GM18508 (cell line): ENCODE results near the gene GRIK4.

ENCODE experiments used
- ATAC-seq: cut with Tn5 transposase; IDR thresholded peaks from one replicate; pipeline ENCODE4 v1.9.1; 2021; ENCODE audit warnings: moderate number of reproducible peaks; ENCODE audit not compliant: insufficient read depth, unreplicated experiment

Gene GRIK4

DNA sequence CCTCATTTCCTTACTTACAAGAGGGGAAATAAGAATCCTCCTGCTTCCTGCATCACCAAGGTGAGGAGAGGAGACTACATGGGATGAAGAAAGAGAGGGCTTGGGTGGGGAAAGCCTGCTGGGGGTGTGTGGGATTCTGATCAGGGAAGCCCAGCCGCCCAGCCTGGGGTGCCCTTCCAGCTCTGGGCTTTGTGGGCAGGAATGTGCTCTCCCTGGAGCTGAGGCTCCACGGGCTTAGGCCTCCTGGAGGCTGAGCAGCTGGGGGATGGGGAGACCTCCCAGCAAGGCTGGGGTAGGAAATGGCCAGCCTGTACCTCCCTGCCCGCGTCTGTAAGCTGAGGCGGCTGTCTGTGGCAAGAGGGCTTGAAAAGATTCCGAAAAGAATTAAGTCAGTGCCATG lies 206.1 kb downstream of the GRIK4 start:
- no peak for ATAC-seq

DNA sequence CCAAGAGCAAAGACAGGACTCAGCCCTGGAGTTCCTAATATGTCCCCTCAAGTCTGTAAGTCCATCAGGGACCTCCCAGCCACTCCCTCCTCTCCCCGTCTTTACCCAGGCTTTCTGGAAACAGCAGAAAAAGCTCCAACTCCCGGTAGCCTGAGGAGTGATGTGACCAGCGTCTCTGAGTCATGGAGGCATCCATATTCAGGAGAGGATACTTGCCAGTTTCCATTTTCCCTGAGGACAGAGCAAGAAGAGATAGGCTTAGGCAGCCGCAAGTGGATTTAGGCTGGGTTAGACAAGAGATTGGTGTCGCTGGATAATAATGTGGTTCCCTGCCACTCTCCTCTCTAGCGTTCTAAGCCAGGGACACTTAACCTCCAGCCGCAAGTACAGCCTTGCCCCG lies 206.6 kb downstream of the GRIK4 start:
- no peak for ATAC-seq

DNA sequence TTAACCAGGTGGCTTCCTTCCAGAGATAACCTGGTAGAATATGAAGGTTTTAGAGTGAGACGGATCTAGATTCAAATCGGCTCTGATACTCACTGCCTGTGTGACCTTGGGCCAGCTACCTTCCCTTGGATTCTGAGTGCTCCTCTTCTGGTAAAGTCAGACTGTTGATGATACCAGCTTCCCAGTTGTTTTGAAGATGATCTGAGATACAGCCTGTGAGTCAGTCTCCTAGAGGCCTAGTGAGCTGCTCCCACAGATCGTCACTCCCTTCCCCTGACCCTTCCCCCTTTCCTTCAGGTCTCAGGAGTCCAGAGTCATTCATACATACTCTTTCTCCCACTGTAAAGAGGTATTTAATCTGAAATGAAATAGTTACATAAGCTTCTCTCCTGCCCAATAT lies 207.8 kb downstream of the GRIK4 start:
- ATAC-seq, result no peak

DNA sequence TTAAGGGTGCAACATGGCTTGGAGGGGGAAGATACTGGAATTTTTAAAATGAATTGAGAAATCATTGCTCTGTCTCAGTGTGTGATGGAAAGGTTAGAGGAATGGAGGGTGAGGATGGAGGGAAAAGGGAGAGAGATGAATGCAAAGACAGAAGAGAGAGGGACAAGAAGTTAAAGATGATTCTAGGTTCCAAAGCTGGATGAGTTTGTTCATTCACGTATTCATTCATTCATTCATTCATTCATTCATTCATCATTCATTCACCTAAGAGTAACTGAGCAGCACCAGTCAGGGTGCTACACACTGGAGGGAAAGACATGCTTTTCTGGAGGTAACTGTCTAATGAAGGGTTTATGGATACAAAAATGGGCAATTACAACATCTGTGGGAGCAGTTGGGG lies 209.2 kb downstream of the GRIK4 start:
- ATAC-seq, result no peak

DNA sequence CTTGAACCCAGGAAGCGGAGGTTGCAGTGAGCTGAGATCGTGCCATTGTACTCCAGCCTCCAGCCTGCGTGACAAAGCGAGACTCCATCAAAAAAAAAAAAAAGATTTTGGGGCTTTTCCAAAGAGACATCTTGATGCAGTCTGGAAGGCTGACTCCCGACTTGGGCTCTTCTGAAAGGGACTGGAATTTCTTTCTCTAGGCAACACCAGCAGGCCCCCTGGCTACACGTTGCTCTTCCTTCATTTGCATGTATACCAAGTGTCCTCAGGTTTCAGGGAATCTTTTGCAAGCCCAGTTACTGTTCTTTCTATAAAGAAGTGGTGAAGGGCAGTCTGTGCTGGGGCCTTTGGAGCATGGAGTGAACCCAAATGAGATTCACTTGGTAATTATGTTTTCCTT lies 211.0 kb downstream of the GRIK4 start:
- ATAC-seq, result no peak

DNA sequence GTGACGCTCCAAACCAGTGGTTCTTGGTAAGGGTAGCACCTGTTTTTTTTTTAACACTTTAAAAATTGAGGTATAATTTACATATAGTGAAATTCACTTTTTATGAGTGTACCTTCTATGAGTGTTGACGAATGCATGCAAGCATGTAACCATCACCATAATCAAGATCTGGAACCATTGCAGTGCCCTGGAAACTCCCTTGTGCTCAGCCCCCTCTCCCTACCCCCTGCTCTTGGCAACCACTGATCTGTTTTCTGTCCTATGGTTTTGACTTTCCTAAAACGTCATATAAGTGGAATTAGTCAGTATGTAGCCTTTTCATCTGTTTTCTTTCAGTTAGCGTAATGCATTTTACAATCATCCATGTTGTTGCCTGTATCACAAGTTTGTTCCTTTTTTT lies 212.2 kb downstream of the GRIK4 start:
- ATAC-seq, result no peak

DNA sequence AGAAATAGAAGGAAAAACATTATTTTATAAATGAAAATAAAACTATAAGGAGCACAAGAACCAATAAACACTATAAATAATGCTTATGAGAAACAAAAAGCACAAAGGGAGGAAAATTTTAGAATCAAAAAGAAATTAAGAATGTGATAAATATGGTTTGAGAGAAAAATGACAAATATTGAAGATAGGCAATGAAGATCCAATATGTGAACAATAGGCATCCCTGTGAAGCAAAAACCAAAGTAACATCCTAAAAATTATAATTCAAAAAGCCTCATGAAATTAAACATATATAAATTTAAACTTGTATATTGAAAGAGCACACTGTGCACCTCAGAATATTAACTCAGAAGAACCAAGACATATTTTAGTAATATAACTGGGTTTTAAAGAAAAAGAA lies 216.2 kb downstream of the GRIK4 start:
- no peak for ATAC-seq

DNA sequence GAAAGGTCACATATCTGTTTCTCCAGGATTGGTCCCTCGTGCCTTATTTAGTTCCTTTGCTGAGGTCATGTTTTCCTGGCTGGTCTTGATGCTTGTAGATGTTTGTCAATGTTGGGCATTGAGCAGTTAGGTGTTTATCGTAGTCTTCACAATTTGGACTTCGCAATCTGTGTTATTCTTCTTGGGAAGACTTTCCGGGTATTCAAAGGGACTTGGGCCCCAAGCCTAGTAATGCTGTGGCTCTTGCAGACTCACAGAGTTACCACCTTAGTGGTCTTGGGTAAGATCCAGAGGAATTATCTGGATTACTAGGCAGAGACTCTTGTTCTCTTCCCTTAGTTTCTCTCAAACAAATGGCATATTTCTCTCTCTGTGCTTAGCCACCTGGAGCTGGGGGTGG lies 223.5 kb downstream of the GRIK4 start:
- no peak for ATAC-seq

DNA sequence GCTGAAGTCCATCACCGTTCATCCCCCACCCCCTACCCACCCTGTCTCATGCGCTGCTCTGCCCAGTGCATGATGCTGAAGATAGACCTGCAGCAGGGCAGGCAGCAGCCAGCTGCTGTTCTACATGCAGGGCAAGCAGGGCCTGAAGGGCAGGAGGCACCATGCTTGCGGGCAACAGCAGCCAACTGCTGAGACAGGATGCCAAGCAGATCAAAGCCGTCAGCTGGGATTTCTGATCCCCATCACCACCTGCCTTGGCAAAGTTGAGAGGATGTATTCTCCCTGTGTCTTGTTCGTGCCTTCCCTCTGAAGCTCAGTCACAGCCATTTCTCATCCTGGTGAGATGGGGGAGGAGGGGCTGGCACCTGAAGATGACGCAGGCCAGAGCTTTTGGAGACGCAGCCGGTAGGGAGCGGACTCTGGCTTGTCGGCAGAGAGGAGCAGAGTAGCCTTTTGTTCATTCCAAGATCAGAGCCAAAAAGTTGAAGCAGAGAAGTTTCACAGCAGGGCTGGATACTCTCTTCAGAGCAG lies 227.0 kb downstream of the GRIK4 start:
- no peak for ATAC-seq

DNA sequence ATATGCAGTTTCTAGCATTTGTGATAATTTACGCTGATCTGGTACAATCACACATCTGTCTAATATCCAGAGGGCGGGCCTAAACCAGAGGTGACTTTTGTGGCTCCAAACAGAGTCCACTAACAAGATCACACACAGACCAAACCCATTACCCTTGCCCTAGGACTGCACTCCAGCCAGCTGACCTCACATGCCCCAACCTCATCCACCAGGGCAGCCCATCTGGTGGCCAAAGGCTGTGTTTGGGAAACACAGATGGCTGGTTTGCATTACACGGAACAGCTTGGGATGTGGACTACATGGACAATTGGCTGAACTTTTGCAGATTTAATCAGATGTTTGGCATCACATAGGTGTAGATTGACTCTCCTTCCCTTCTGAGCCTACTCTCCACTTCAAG lies 228.2 kb downstream of the GRIK4 start:
- ATAC-seq, result no peak

DNA sequence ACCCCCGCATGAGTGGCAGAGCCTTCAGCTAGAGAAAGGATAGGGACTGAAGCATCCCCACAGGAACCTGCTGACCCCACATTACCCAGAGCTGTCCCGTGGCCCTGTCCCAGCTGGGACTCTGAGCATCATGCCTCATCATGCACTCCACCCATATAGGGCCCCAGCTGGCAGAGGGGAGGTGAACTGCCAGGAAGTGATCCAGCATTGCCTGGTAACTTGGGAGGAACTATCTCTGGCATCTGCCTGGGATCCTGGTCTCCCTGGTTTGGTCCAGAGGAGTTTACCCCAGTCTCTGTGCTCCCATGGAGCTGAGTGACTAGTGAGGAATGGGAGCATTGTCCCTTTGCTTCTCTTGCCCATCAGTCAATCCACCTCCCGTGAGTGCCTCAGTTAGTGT lies 228.8 kb downstream of the GRIK4 start:
- no peak for ATAC-seq

DNA sequence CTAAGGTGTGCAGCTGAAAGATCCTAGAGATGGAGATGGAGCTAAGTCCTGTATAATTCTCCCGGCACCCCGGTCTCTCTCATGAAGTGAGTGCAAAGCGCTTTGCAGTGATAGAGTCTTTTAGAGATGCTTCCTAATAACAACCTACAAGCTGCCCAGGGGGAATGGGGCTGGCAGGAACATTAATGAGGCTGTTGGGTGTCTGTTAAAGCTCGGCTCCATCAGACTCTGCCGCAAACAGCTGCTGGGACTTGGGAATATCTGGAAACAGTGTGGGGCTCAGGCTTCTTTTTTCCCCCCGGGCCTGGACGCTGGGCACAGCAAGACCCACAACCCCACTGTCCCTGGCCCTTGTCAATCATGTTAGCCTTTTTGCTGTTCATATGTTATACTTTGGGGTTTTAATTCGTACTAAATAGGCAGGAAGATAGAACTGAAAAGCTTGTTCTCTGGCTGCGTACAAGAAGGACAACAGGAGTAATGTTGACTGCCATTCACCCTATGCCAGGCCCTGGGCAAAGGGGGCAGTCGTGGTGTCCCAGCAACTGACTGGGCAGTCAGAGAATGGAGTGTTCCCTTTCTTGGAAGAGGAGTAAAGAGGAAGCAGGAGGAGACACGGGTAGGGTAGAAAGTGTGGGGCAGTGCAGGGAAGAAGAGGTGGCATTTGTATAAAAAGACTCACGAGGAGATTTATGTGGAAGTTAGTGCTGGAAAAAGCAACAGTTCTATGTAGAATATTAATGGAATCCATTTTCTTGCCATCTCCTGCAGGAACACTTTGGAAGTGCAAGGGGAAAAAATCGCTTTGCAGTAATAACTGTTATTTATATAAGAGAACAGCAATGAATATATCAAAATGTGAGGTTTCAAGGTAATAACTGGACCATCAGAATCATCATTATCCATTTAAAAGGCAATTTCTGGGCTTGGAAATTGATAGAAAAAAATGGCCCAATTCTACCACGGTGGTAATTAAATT lies 232.8 kb downstream of the GRIK4 start:
- ATAC-seq, result no peak

DNA sequence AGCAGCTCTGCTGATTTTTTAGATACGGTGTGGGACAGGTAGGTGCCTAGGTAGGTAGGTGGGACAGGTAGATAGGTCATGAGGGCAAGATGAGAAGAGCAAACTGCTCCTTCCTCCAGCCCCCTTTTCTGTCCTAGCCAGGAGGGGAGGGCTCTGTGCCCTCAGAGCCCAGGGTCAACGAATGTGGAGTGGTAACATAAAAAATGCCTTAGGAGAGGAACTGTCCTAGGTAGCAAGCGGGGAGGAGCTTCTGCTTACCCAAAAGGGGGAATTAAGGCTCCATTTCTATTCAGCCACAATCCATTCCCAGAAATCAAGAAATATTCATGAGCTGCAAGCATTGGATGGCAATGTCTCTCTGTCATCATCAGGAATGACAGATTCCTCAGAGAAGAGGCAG lies 234.8 kb downstream of the GRIK4 start:
- ATAC-seq, result no peak

DNA sequence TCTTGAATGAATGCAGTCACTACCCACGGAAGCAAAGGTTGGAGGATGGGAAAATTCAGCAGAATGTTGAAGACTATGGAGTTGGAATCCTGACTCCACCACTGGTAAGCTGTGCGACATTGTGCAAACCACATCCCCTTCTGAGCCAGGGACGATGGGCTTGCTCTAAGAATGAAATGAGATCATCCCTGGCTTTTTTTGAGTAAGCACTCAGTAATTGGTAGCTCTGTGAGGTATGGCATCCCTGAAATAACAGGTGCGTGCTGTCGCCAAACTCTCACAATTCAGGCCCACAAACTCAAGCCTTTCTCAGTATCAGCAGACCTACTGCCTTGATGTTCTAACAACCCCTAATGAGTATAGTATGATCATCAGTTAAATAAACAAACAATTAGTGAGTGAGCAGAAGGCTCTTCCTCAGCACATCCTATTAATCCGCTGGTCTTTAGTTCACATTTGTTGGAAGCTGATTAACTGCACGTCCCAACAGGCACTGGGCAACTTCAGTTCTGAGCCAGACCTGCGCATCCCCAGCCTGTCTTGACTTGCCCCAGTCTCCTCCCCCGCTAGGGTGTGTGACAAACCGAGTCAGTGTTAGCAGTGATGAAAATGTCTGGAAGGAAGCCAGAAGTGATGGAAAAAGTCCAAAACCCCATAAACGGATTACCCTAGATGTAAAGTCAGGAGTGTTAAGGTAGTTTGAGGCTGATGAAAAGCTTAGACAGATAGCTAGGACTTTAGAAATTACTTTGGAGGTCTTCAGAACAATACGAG lies 235.5 kb downstream of the GRIK4 start:
- no peak for ATAC-seq

DNA sequence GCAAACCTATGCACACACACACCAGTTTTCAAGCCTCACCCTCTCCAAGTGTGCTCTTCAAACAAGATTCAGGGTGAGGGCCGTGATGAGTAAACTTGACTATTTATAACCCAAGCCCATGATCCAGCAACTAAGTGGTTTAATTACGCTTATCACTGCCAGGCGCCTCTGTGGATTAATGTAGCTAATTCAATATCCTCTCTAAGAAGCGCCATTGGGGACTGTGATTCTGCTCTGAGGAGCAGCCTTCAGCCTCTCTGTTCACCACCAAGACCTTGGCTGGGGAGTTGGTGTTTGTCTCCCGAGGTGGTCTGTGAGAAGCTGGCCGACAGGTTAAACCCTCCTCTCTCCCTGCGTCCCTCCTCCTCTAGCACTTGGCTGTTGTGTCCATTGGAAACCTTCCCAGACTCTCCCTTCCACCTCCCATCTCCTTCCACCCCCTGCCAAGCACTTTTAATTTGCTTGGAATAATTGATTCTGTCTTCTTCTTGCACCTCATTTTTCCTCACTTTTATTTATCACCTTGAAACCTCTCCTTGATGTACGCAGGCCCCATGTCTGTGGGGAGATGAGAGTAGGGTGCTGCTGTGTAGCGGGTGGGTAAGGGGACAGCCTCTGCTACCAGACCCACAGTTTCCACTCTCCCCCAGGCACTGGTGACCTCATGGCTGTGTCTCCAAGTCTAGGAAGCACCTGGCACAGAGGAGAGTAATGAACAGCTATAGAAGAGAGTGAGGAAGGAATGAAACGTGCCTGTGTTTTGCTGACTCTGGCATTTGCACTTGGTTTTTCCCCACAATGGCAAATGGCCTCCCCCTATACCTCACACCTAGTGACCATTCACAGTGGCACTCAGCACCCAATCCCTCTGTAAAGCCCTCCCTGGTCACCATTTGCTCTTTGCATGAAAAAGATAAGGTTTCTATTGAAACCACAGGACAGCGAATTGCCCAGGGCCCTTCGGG lies 236.6 kb downstream of the GRIK4 start:
- ATAC-seq, result no peak

DNA sequence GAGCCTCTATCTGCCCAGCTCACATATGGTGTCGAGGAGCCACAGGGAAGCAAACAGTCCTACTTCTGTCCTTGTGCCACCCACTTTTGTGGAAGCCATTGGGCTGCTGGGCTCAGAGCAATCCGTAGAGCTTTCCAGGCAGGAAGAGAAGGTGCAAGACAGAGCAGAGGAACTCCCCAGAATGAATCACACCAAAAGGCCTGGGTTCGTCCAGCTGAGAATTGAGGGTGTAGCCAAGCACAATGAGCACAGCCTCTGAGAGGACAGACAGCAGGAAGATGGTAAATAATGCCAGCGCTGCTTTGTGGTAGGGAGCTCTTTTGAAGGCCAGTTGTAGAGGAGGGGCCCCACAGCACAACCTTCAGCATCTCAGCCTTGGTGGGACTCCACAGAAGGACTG lies 237.8 kb downstream of the GRIK4 start:
- no peak for ATAC-seq

DNA sequence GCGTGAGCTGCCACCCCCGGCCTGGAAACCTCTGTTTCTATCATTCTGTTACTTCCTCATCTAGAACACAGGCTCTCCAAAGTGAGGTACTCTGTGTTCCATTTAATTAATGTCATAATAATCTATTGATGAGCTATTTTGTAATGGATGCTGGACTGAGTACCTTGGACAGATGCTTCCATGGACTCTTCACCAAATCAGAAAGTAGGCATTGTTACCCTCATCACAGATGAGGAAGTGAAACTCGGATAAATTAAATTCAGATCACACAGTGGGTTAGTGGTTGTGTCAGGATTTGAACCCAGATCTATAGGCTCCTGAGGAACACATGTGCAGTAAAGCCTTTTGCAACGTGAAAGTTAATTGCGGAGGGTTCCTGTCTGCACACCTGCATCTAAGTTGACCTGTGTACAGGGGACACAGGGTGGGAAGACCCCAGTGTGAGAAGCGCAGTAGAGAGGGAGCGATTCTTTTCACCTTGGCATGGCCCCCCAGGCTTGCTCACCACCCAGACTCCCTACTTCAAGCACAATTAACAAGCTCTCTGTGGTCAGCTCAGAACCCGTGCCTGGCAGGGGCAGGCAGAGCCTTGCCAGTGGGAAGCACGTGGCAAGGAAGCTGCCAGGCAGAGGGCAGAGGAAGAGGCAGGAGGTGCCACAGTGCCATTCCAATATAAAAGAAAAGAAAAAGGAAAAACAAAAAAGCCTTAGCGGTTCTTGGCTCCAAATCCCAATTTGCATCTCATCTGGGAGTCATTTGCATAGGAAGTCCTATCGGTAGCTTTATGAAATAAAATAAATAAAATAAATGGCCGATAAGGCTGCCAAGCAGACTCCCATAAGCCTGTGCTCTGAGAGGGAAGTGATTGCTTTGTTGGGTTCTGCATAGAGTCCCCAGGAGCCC lies 239.3 kb downstream of the GRIK4 start:
- no peak for ATAC-seq

DNA sequence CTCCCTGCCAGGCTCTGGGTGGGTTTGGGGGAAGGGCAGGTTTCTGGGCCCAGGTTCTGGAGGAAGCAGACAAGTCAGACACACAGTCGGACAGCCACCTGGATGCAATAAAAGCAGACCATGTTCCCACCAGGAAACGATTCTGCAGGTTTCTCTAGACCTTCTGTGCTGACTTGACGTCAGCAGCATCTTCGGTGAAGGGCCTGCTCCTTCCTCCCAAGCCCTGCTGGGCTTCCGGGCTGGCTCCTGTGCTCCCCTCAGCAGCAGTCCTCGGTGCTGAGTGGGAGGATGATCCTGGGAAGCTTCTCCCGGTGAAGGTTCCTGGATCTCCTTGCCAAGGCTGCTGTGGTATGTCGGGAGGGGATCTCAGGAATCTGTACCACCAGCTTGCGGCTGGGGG lies 240.0 kb downstream of the GRIK4 start:
- ATAC-seq, result no peak

DNA sequence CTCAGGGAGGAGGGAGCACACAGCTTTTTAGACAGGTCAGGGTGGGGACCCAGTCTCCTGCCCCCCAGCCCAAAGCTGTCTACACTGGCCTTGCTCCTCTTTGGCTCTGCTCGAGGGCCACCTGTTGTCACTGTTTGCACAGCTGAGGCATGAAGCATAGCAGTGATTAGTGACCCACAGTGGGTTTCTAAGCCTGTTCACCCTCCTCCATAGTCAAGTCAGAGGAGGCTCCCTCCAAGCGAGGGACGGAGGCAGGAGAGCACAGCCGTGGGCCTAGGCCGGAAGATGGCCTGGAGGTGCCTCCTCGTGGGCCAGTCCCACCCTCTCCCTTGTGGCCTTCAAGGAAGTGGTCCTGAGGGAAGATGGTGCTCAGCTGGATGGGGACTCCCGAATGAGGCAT lies 241.1 kb downstream of the GRIK4 start:
- ATAC-seq, result no peak
